ENCODE results near the gene CALHM6.

DNA sequence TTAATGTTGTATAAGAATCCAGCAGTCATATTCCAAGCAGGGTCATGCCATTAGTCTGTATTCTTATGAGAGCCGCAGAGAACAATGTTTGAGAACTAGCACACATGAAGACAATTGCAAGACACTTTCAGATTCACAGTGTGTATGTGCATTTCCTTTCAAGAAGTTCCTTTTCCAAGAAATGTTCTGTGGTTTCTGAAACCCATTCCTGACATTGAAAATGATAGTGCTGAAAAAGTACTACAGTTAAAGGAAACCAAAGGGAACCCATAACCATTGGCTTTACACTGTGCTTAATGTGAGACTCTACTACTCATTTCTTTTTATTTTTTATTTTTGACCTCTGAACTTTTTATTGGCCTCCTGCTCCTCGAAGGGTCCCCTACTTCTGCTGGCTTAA lies 4.2 kb upstream of the CALHM6 start:
- TF ChIP-seq RAD21 (CRISPR knock-in tag; conservative IDR thresholded peaks at IDR 0.05 in 1 of 2, IDR thresholded peaks at IDR 0.05 in 1 of 2) (no peak), MYC (IDR thresholded peaks at IDR 0.05; ENCODE audit: low read depth, low read length) (no peak), MYC (CRISPR knock-in tag; IDR thresholded peaks at IDR 0.05; ENCODE audit: borderline replicate concordance, low read depth) (no peak), PYGO2 (tag; IDR thresholded peaks at IDR 0.05) (no peak), FOXK1 (CRISPR knock-in tag; IDR thresholded peaks at IDR 0.05; ENCODE audit: borderline replicate concordance) (no peak), CEBPZ (IDR thresholded peaks at IDR 0.05; ENCODE audit: borderline replicate concordance, low read depth, low read length) (no peak)
